ENCODE measurements around the gene CHRM4.

GRCh38 chr11:46435679-46436078, 44.1 kb upstream of the CHRM4 start:
- TF ChIP-seq CTCF (IDR thresholded peaks at IDR 0.05) (no peak), POLR2A (IDR thresholded peaks at IDR 0.05) (no peak)
